B cell (primary cell): ENCODE measurements around the gene PDPK1. TPM values are rescaled to one million over a fixed set of nuclear protein-coding genes. Genes with fewer than 3 reads are reported as not detected.
A peak's percentile ranks its signal among the peaks of the same experiment; 100 is the strongest.
"Not testable (repeated sequence)": the region's sequence is repeated elsewhere in the genome, so short reads cannot be mapped to it uniquely, and the experiment has no call there.

Experiments
- ATAC-seq: fragments of 200-7000 bp; cut with Tn5 transposase; one replicate; pipeline ENCODE4 v1.10.0; 2021; ENCODE audit warnings: low read depth, mild to moderate bottlenecking, moderate number of reproducible peaks, moderate library complexity
- CTCF ChIA-PET: fragments of 350-600 bp; sonication (Branson Sonifier 250); formaldehyde crosslinking; loops from one replicate; lab custom pipeline; 2021; ENCODE audit warnings: antibody characterized with exemption, inconsistent platforms; lab: Charles Lee
- POLR2A ChIA-PET: fragments of 350-600 bp; sonication (Branson Sonifier 250); formaldehyde crosslinking; loops from one replicate; lab custom pipeline; 2021; ENCODE audit warnings: antibody characterized with exemption; lab: Charles Lee
- DNase-seq: peaks from one replicate; pipeline ENCODE4 v3.0.0; 2013
- H2AFZ ChIP-seq: 2 replicates; pipeline ENCODE4 v1.6.1; 2012; ENCODE audit warnings: mild to moderate bottlenecking, low read depth, low read length; ENCODE audit not compliant: insufficient read depth, poor library complexity, severe bottlenecking
- H3K27ac ChIP-seq, 2 donors: 1 replicate in 1 of 2; 2 replicates in 1 of 2; pipeline ENCODE4 v1.5.1; 2012 to 2013; ENCODE audit warnings: low read length in 2 of 2, mild to moderate bottlenecking in 2 of 2, moderate library complexity in 1 of 2
- H3K27me3 ChIP-seq, 4 experiments: fragments of 200-600 bp in 1 of 4; sonication (generic) in 1 of 4; replicated peaks in 1 of 4; 1 replicate in 2 of 4; 2 replicates in 2 of 4; pipeline versions ENCODE4 v1.6.1 to v1.7.0; 2013 to 2016; ENCODE audit warnings: low read length in 3 of 4, mild to moderate bottlenecking in 2 of 4, mixed read lengths in 1 of 4, moderate library complexity in 1 of 4; ENCODE audit not compliant: insufficient read depth in 4 of 4, control insufficient read depth in 3 of 4; ENCODE audit errors: control extremely low read depth in 1 of 4
- H3K36me3 ChIP-seq, 2 experiments: replicated peaks in 1 of 2; 1 replicate in 1 of 2; 2 replicates in 1 of 2; pipeline versions ENCODE4 v1.6.1 to v1.7.1; 2013; ENCODE audit warnings: low read length in 1 of 2; ENCODE audit not compliant: insufficient read depth in 2 of 2, control insufficient read depth in 1 of 2; ENCODE audit errors: control extremely low read depth in 1 of 2, extremely low read depth in 1 of 2
- H3K4me1 ChIP-seq, 2 donors: fragments of 200-600 bp in 1 of 2; sonication (generic) in 1 of 2; 1 replicate in 1 of 2; 2 replicates in 1 of 2; pipeline versions ENCODE4 v1.5.1 to v1.6.1; 2013 to 2017; ENCODE audit warnings: low read length in 2 of 2; ENCODE audit not compliant: control insufficient read depth in 2 of 2, insufficient read depth in 2 of 2
- H3K4me2 ChIP-seq: replicated peaks from 2 replicates; pipeline ENCODE3; 2012; ENCODE audit warnings: mild to moderate bottlenecking, low read depth, low read length; ENCODE audit not compliant: poor library complexity, severe bottlenecking
- H3K4me3 ChIP-seq, 5 experiments: fragments of 200-600 bp in 1 of 5; sonication (generic) in 1 of 5; 1 replicate in 3 of 5; 2 replicates in 2 of 5; pipeline versions ENCODE4 v1.5.1 to v1.7.0; 2011 to 2016; ENCODE audit warnings: low read length in 4 of 5, mild to moderate bottlenecking in 4 of 5, low read depth in 2 of 5, control low read depth in 1 of 5, moderate library complexity in 1 of 5; ENCODE audit not compliant: insufficient read depth in 1 of 5; ENCODE audit errors: control extremely low read depth in 1 of 5, extremely low read depth in 1 of 5
- H3K79me2 ChIP-seq: fragments of 200-600 bp; sonication (generic); one replicate; pipeline ENCODE4 v1.6.0; 2016; ENCODE audit warnings: low read length; ENCODE audit not compliant: control insufficient read depth, insufficient read depth
- H3K9ac ChIP-seq: fragments of 200-600 bp; sonication (generic); 2 replicates; pipeline ENCODE4 v1.6.1; 2017; ENCODE audit warnings: mild to moderate bottlenecking, low read length, moderate library complexity
- H3K9me3 ChIP-seq, 3 donors: one replicate each; pipeline versions ENCODE4 v1.6.1 to v1.7.1; 2013; ENCODE audit warnings: low read length in 2 of 3; ENCODE audit not compliant: control insufficient read depth in 2 of 3, insufficient read depth in 1 of 3; ENCODE audit errors: control extremely low read depth in 1 of 3
- H4K20me1 ChIP-seq: 2 replicates; pipeline ENCODE4 v1.6.0; 2012; ENCODE audit warnings: mild to moderate bottlenecking, low read length; ENCODE audit not compliant: insufficient read depth, control insufficient read depth, poor library complexity, severe bottlenecking
- H3K27ac Mint-ChIP-seq: one replicate; pipeline ENCODE4 v1.8.0; 2021; ENCODE audit warnings: mixed read lengths
- H3K27me3 Mint-ChIP-seq: one replicate; pipeline ENCODE4 v1.8.0; 2021; ENCODE audit warnings: mixed read lengths
- H3K4me1 Mint-ChIP-seq: one replicate; pipeline ENCODE4 v1.8.0; 2021; ENCODE audit warnings: mixed read lengths
- H3K4me3 Mint-ChIP-seq: one replicate; pipeline ENCODE4 v1.8.0; 2021; ENCODE audit warnings: mixed read lengths
- H3K9me3 Mint-ChIP-seq: one replicate; pipeline ENCODE4 v1.8.0; 2022; ENCODE audit warnings: mixed read lengths; ENCODE audit not compliant: insufficient read depth
- WGBS: methylation state at CpG from one replicate; pipeline ENCODE4 v1.1.5; 2013; ENCODE audit warnings: missing lambda C conversion rate; ENCODE audit not compliant: insufficient coverage; 5-methylcytosine and 5-hydroxymethylcytosine counted together
- intact Hi-C: fragments of 100-400 bp; cut with micrococcal nuclease; formaldehyde crosslinking; loops from one replicate; pipeline ENCODE4 v1.10.0; 2022
- polyA plus RNA-seq: library from polyadenylated mRNA; depleted of rRNA; stranded (reverse); fragments of >200 nt; gene quantifications from 2 replicates; pipeline ENCODE4 v1.2.3, GENCODE V29; 2012
- total RNA-seq, 2 donors: library from RNA; stranded (reverse); fragments of 120-200 nt in 1 of 2; gene quantifications; 1 replicate in 1 of 2; 2 replicates in 1 of 2; pipeline versions ENCODE4 v1.2.3 to v1.2.4, GENCODE V29; 2013 to 2022

PDPK1 gene
- total and polyA plus RNA-seq, 2 donors (not counting 1 experiment from before 2014, with no cell fraction given), result 32.5 to 84.1 TPM

DNA sequence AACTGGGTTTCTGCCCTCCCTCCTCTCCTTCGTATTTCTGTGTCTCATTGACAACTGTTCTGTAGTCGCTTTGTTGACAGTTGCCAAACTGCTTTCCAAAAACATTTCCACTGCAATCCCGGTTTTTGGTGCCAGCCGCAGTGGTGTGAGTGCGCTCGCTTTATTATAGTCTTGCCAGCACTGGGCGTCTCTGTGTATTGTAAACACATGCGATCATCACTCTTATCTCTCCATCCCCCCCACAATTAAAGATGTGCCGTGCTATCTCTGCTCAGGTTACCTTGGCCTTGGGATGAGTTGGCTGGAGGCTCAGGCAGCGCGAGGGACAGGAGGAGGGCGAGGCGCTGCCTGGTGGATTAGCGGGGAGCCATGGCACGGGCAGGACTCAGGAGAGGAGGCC is 19.3 kb downstream of the PDPK1 start:
- H3K4me3 Mint-ChIP-seq, result not testable (repeated sequence)
- WGBS, result no CpG with 5 or more reads among the region's 15 CpGs

DNA sequence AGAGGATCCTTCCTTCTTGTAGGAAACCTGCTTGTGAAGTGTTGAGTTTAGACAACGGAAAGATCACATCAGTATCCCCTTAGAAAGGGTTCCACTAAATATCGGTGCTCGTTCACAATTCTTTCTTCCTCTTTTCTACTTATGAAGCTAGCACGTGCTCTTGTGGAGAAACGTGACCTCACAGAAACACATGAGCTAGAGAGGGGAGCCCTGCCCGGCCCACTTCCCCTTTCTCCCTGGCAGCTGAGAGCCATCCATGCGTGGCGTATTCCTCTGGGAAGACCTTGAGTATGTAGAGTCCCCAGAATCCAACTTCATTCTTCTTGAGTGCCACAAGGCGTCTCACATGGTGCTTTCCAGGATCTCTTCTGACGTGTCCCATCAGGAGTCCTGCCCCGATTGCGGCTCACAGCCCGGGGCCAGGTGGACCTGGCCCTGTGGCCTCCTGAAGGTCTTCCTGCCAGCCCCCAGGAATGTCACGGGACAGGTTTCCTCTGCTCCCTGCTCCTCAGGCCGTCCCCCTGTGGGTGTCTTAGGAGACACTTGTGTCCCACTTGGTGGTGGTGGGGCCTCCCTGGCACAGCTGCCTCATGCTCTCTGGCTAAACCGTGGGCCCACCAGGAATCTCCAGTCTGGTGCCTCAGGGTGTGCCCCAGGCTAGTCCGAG is 22.4 kb downstream of the PDPK1 start:
- H3K4me2 ChIP-seq, H3K36me3 ChIP-seq, H3K4me3 ChIP-seq, H3K27me3 Mint-ChIP-seq, DNase-seq, H3K9me3 ChIP-seq, H3K4me1 Mint-ChIP-seq, H3K27ac Mint-ChIP-seq, H3K9ac ChIP-seq, H3K4me3 Mint-ChIP-seq, H3K27me3 ChIP-seq, H4K20me1 ChIP-seq, CTCF ChIA-PET, H2AFZ ChIP-seq, H3K79me2 ChIP-seq, intact Hi-C loops, POLR2A ChIA-PET, H3K4me1 ChIP-seq, H3K9me3 Mint-ChIP-seq: not testable (repeated sequence)
- no CpG with 5 or more reads among the region's 17 CpGs for WGBS
- H3K27ac ChIP-seq, result peak overlapping the region in 1 of 2 donors; percentile 64
- ATAC-seq, result peak; percentile 76

More for the DNA sequence above, 19.3 kb downstream of the PDPK1 start:
- H3K4me2 ChIP-seq, H3K9ac ChIP-seq, H3K9me3 Mint-ChIP-seq, H2AFZ ChIP-seq, H3K27me3 Mint-ChIP-seq, H3K4me1 Mint-ChIP-seq, H3K4me3 ChIP-seq, H4K20me1 ChIP-seq, intact Hi-C loops, H3K36me3 ChIP-seq, H3K79me2 ChIP-seq, CTCF ChIA-PET, DNase-seq, ATAC-seq, H3K4me1 ChIP-seq, H3K27ac ChIP-seq, H3K9me3 ChIP-seq, H3K27ac Mint-ChIP-seq, H3K27me3 ChIP-seq, POLR2A ChIA-PET: not testable (repeated sequence)
